Prostate gland (tissue), 2 donors: ENCODE results near the gene GRXCR1. TPM values are rescaled to one million over a fixed set of nuclear protein-coding genes. Genes with fewer than 3 reads are reported as not detected.
A peak's percentile ranks its signal among the peaks of the same experiment; 100 is the strongest.

Experiments
- DNase-seq: peaks from one replicate; pipeline ENCODE4 v3.0.0-alpha.2; 2019; ENCODE audit warnings: low spot score
- H3K27ac ChIP-seq, 2 donors: fragments of 200-600 bp; sonication (generic); 2 replicates each; pipeline ENCODE4 v1.5.1; 2017 to 2019
- H3K27me3 ChIP-seq: fragments of 200-600 bp; sonication (generic); replicated peaks from 2 replicates; pipeline ENCODE4 v1.5.1; 2019; ENCODE audit not compliant: insufficient read depth
- H3K36me3 ChIP-seq, 2 donors: fragments of 200-600 bp; sonication (generic); 1 replicate in 1 of 2; 2 replicates in 1 of 2; pipeline versions ENCODE4 v1.5.1 to v1.8.1; 2017 to 2019
- H3K4me1 ChIP-seq: fragments of 200-600 bp; sonication (generic); replicated peaks from 2 replicates; pipeline ENCODE4 v1.5.1; 2019
- H3K4me3 ChIP-seq, 2 donors: fragments of 200-600 bp; sonication (generic); 2 replicates each; pipeline ENCODE4 v1.5.1; 2017 to 2019
- H3K9me3 ChIP-seq: fragments of 200-600 bp; sonication (generic); 2 replicates; pipeline ENCODE4 v1.5.1; 2017
- CTCF ChIP-seq, 4 experiments: fragments of 200-600 bp in 2 of 4; fragments of 450-650 bp in 2 of 4; sonication (generic) in 2 of 4; IDR thresholded peaks; 1 replicate in 3 of 4; 2 replicates in 1 of 4; pipeline ENCODE4 v1.5.1; 2016 to 2019; ENCODE audit warnings: antibody characterized with exemption in 4 of 4, mild to moderate bottlenecking in 2 of 4, moderate library complexity in 2 of 4
- POLR2A ChIP-seq: fragments of 450-650 bp; IDR thresholded peaks from one replicate; pipeline ENCODE4 v1.6.1; 2016; ENCODE audit warnings: antibody characterized with exemption, mild to moderate bottlenecking
- POLR2AphosphoS5 ChIP-seq: sonication (generic); formaldehyde crosslinking; IDR thresholded peaks from one replicate; pipeline ENCODE4 v1.6.1; 2017; ENCODE audit warnings: antibody characterized with exemption
- WGBS: methylation state at CpG from one replicate; pipeline ENCODE4 v1.1.5; 2018; 5-methylcytosine and 5-hydroxymethylcytosine counted together
- intact Hi-C: fragments of 100-400 bp; cut with DNase I; formaldehyde crosslinking; loops from one replicate; pipeline ENCODE4 v1.14.2; 2022
- total RNA-seq, 2 donors: library from RNA; depleted of rRNA; stranded (reverse); fragments of >200 nt; gene quantifications; one replicate each; pipeline ENCODE4 v1.1.0, GENCODE V29; 2016

GRXCR1 gene
- total RNA-seq, 2 donors from 2014 or later = not detected

GRCh38 chr4:42906891-42907759 lies 14.6 kb downstream of the GRXCR1 start:
- H3K27me3 ChIP-seq = no peaks in the 10 kb centered on the region
- DNase-seq = peak; percentile 37
- WGBS = 15% methylated on average over 6 of the region's 6 CpGs
- no peak overlapping the region for H3K4me3 ChIP-seq
- intact Hi-C loops = no loop called here
- no peaks in the 10 kb centered on the region for H3K9me3 ChIP-seq
- H3K27ac ChIP-seq = no peak overlapping the region
- peaks cover 2% of the 10 kb centered on the region for H3K4me1 ChIP-seq
- TF ChIP-seq POLR2A (no peak), CTCF (IDR thresholded peaks at IDR 0.05) (no peak), POLR2AphosphoS5 (no peak)
- no peaks in the 10 kb centered on the region for H3K36me3 ChIP-seq

- Histone ChIP-seq H3K9me3 (no peaks in the 10 kb centered on the region), H3K4me3 (no peak overlapping the region), H3K27me3 (no peaks in the 10 kb centered on the region), H3K36me3 (no peaks in the 10 kb centered on the region), H3K27ac (no peak overlapping the region), H3K4me1 (no peaks in the 10 kb centered on the region)
- intact Hi-C loops = no loop called here
- DNase-seq = no peak
- 69% methylated on average over 5 of the region's 5 CpGs for WGBS
- TF ChIP-seq POLR2AphosphoS5 (no peak), CTCF (IDR thresholded peaks at IDR 0.05) (no peak), POLR2A (no peak)
These were observed 17.9 kb downstream of the GRXCR1 start for GRCh38 chr4:42910459-42910858.

GRCh38 chr4:42914937-42915336 lies 22.4 kb downstream of the GRXCR1 start:
- Histone ChIP-seq H3K36me3 (no peaks in the 10 kb centered on the region), H3K9me3 (no peaks in the 10 kb centered on the region), H3K27me3 (no peaks in the 10 kb centered on the region), H3K4me3 (no peak overlapping the region), H3K27ac (no peak overlapping the region), H3K4me1 (no peaks in the 10 kb centered on the region)
- TF ChIP-seq POLR2AphosphoS5 = no peak
- TF ChIP-seq POLR2A = no peak
- TF ChIP-seq CTCF (IDR thresholded peaks at IDR 0.05) = no peak
- intact Hi-C loops = no loop called here
- DNase-seq = no peak
- WGBS = 90% methylated on average over 4 of the region's 4 CpGs

- Histone ChIP-seq H3K4me3 (no peak overlapping the region), H3K36me3 (no peaks in the 10 kb centered on the region), H3K27ac (no peak overlapping the region), H3K9me3 (no peaks in the 10 kb centered on the region), H3K27me3 (no peaks in the 10 kb centered on the region), H3K4me1 (no peaks in the 10 kb centered on the region)
- no peak for DNase-seq
- intact Hi-C loops = no loop called here
- TF ChIP-seq POLR2AphosphoS5 (no peak), POLR2A (no peak), CTCF (IDR thresholded peaks at IDR 0.05) (no peak)
- 24% methylated on average over 1 of the region's 1 CpG for WGBS
These were observed 23.0 kb downstream of the GRXCR1 start for GRCh38 chr4:42915484-42915883.

- Histone ChIP-seq H3K36me3 (no peaks in the 10 kb centered on the region), H3K9me3 (no peaks in the 10 kb centered on the region), H3K4me1 (no peaks in the 10 kb centered on the region), H3K4me3 (no peak overlapping the region), H3K27ac (no peak overlapping the region), H3K27me3 (no peaks in the 10 kb centered on the region)
- no peak for TF ChIP-seq POLR2AphosphoS5
- no peak for TF ChIP-seq POLR2A
- TF ChIP-seq CTCF (IDR thresholded peaks at IDR 0.05) = no peak
- 88% methylated on average over 2 of the region's 2 CpGs for WGBS
- no peak for DNase-seq
- intact Hi-C loops = no loop called here
These were observed 24.8 kb downstream of the GRXCR1 start for GRCh38 chr4:42917296-42917695.
